Spleen (tissue), 13 donors: ENCODE data around the gene CCNB1IP1. TPM values are rescaled to one million over a fixed set of nuclear protein-coding genes. Genes with fewer than 3 reads are reported as not detected.

Experiments used
- DNase-seq: peaks from one replicate; pipeline ENCODE4 v3.0.0-alpha.2; 2020
- H3K27ac ChIP-seq, 8 donors: fragments of 200-600 bp; sonication (generic) in 7 of 8; 1 replicate in 4 of 8; 2 replicates in 4 of 8; pipeline versions ENCODE4 v1.5.0 to v1.8.0; 2016 to 2021; ENCODE audit warnings: inconsistent platforms in 4 of 8, mild to moderate bottlenecking in 4 of 8, moderate library complexity in 1 of 8
- H3K27me3 ChIP-seq, 7 donors: fragments of 200-600 bp; sonication (generic) in 6 of 7; replicated peaks in 1 of 7; 1 replicate in 4 of 7; 2 replicates in 3 of 7; pipeline versions ENCODE4 v1.5.0 to v1.8.0; 2016 to 2021; ENCODE audit warnings: inconsistent platforms in 3 of 7, mild to moderate bottlenecking in 1 of 7
- H3K36me3 ChIP-seq, 6 donors: fragments of 200-600 bp; sonication (generic) in 5 of 6; 1 replicate in 4 of 6; 2 replicates in 2 of 6; pipeline versions ENCODE4 v1.5.0 to v1.8.0; 2016 to 2021; ENCODE audit warnings: inconsistent platforms in 2 of 6
- H3K4me1 ChIP-seq, 6 donors: fragments of 200-600 bp; sonication (generic) in 5 of 6; 1 replicate in 3 of 6; 2 replicates in 3 of 6; pipeline versions ENCODE4 v1.5.0 to v1.8.0; 2016 to 2021; ENCODE audit warnings: inconsistent platforms in 3 of 6
- H3K4me3 ChIP-seq, 8 donors: fragments of 200-600 bp; sonication (generic) in 7 of 8; 1 replicate in 4 of 8; 2 replicates in 4 of 8; pipeline versions ENCODE4 v1.5.0 to v1.8.0; 2016 to 2021; ENCODE audit warnings: inconsistent platforms in 4 of 8, mild to moderate bottlenecking in 4 of 8, moderate library complexity in 2 of 8
- H3K9me3 ChIP-seq, 8 donors: fragments of 200-600 bp; sonication (generic) in 7 of 8; 1 replicate in 4 of 8; 2 replicates in 4 of 8; pipeline versions ENCODE4 v1.5.0 to v1.8.0; 2016 to 2021; ENCODE audit warnings: inconsistent platforms in 4 of 8
- POLR2A ChIP-seq, 3 donors: fragments of 450-650 bp; IDR thresholded peaks; one replicate each; pipeline ENCODE4 v1.5.1; 2017; ENCODE audit warnings: antibody characterized with exemption in 3 of 3, mild to moderate bottlenecking in 1 of 3
- POLR2AphosphoS5 ChIP-seq, 3 donors: sonication (generic); formaldehyde crosslinking; IDR thresholded peaks; one replicate each; pipeline ENCODE4 v1.5.1; 2017; ENCODE audit warnings: antibody characterized with exemption in 3 of 3
- WGBS, 5 donors: extraction: QIAGEN DNeasy Blood & Tissue Kit in 3 of 5; methylation state at CpG; one replicate each; pipeline versions ENCODE4 v1.1.5 to v1.1.7; 2013 to 2018; 5-methylcytosine and 5-hydroxymethylcytosine counted together
- intact Hi-C: fragments of 100-400 bp; cut with DNase I; formaldehyde crosslinking; loops from one replicate; pipeline ENCODE4 v1.15.0; 2023; ENCODE audit warnings: low total_unique reads
- long read RNA-seq, 2 donors: transcript quantifications; one replicate each; lab custom pipeline, GENCODE V29; 2026
- polyA plus RNA-seq, 3 donors: library from polyadenylated mRNA; stranded (reverse); fragments of 200-250 nt; gene quantifications; one replicate each; pipeline ENCODE4 v1.2.1, GENCODE V29; 2013
- total RNA-seq, 7 donors: library from RNA; depleted of rRNA in 3 of 7; stranded (reverse); fragments of >200 nt in 3 of 7; fragmentation: NEBNext Ultra II Directional in 4 of 7; extraction: Animal tissue kit (Norgen Biotek cat#: 25700) in 4 of 7; gene quantifications; one replicate each; pipeline versions ENCODE4 v1.1.0 to v1.2.1, GENCODE V29; 2016 to 2021
- TF ChIP-seq, protein P1 (sequence below), 11 experiments: fragments of 200-600 bp in 7 of 11; fragments of 450-650 bp in 4 of 11; sonication (generic) in 4 of 11; IDR thresholded peaks in 8 of 11; conservative IDR thresholded peaks in 3 of 11; 1 replicate in 7 of 11; 2 replicates in 4 of 11; pipeline versions ENCODE4 v1.4.0 to v1.8.0; 2016 to 2021; ENCODE audit warnings: antibody characterized with exemption in 11 of 11, inconsistent platforms in 4 of 11, mild to moderate bottlenecking in 1 of 11
- donor health status: healthy with polysubstance abuse.
- donor health status: DM: no; HTN: no; CAD: no; lungs with moderate emphysema.
- donor health status: DM: no; HTN: no; CAD: no.
- donor health status: Bipolar disorder and iron deficiency.
- donor health status: healthy.
- donor health status: DM: no; HTN: no; CAD: no.
- donor health status: DM: yes; HTN: yes; CAD: no.

The CCNB1IP1 gene
- total RNA-seq = 10 to 100 TPM; 21.1 to 32.8 (median 27.9) TPM
- 10 to 100 TPM; 30.4 to 49.1 (median 43.6) TPM for polyA plus RNA-seq
- long read RNA-seq, donor 1, transcript CCNB1IP1-202 (7 exons, 1,479 nt) = major isoform, 10 of 27 reads
- long read RNA-seq, donor 1, partial matches to known transcripts = 17 of 27 reads
- long read RNA-seq, donor 1, other reads (novel, unspliced or antisense) = 0 of 27 reads
- long read RNA-seq, donor 2, transcript CCNB1IP1-202 (7 exons, 1,479 nt) = major isoform, 11 of 23 reads
- long read RNA-seq, donor 2, partial matches to known transcripts = 11 of 23 reads
- long read RNA-seq, donor 2, other reads (novel, unspliced or antisense) = 0 of 23 reads

DNA sequence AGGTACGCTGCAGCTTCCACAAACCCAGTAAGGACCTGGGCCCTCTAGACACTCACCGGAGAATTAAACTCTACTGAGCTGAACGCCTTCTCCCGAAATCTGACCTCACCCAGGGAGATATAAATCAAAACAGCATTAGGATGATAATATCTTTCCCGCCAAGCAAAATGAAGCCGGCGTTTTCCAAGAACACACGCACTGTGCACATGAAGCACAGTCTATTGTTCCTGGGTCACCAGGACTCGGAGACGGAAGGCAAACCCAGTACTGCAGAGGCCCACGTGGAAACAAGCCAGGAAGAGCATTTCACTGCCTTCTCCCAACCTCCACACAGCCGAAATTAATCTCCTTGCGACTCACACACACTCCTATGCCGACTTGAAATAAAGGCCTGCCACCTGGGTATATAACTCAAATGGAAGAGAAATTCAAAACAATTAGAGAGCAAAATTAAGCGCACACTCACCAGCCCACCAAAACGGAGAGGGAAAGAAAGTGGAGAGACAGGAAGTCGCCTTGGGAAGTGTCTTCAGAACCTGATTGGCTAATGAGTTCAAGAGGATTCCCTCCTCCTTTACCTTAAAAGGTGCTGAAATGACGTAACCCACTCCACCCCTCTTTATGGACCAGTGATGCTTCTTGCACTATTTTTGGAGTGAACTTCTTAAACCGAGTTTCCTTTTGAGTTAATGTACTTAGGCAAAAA, at the start of gene CCNB1IP1:
TSS of gene CCNB1IP1 (minus strand) at position 492 of the 706 bp plus-strand sequence. CDS start 16,756 bp downstream, outside the sequence.
- Histone ChIP-seq H3K36me3 (peaks cover 0 to 12% (median 0%) of the 10 kb centered on the region in 6 donors), H3K27me3 (no peaks in the 10 kb centered on the region), H3K9me3 (no peaks in the 10 kb centered on the region), H3K27ac (peak within 1 kb of the TSS; percentile 64 to 87 (median 84)), H3K4me3 (peak within 1 kb of the TSS; percentile 63 to 80 (median 74)), H3K4me1 (peaks cover 8 to 49% (median 29%) of the 10 kb centered on the region in 6 donors)
- intact Hi-C loops = no loop called here
- TF ChIP-seq POLR2AphosphoS5 (IDR thresholded peaks at IDR 0.05) (peak in 2 of 3 donors; percentile 30 to 79), POLR2A (IDR thresholded peaks at IDR 0.05) (no peak)
- TF ChIP-seq, protein P1, sequence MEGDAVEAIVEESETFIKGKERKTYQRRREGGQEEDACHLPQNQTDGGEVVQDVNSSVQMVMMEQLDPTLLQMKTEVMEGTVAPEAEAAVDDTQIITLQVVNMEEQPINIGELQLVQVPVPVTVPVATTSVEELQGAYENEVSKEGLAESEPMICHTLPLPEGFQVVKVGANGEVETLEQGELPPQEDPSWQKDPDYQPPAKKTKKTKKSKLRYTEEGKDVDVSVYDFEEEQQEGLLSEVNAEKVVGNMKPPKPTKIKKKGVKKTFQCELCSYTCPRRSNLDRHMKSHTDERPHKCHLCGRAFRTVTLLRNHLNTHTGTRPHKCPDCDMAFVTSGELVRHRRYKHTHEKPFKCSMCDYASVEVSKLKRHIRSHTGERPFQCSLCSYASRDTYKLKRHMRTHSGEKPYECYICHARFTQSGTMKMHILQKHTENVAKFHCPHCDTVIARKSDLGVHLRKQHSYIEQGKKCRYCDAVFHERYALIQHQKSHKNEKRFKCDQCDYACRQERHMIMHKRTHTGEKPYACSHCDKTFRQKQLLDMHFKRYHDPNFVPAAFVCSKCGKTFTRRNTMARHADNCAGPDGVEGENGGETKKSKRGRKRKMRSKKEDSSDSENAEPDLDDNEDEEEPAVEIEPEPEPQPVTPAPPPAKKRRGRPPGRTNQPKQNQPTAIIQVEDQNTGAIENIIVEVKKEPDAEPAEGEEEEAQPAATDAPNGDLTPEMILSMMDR (IDR thresholded peaks at IDR 0.05 in 8 of 11, conservative IDR thresholded peaks at IDR 0.05 in 3 of 11) = peak in 1 of 11 experiments; percentile 13
- WGBS, 5 donors = 0 to 1% (median 1%) methylated on average over 19 of the region's 19 CpGs
- DNase-seq = no peak

DNA sequence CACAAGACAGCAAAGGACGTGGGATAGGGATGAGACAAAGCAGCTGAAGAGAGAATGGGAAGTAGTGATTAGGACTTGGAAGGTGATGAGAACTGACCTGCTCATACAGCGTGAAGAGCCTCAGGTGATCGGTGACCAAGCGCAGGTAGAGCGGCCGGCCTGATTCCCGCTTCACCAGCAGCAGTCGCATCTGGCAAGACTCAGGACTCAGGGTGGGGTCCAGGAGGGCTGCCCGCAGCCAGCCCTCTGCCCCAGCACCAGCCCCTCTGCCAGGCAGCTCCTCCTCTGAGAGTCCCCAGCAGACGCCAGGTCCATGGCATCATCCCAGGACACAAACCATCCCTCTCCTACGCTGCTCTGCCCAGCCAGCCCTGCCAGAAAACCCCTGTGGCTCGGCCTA, 49.4 kb upstream of the CCNB1IP1 start:
- intact Hi-C loops = no loop called here
- Histone ChIP-seq H3K4me1 (no peaks in the 10 kb centered on the region), H3K9me3 (no peaks in the 10 kb centered on the region), H3K27ac (no peak overlapping the region), H3K36me3 (peaks cover 8 to 100% (median 97%) of the 10 kb centered on the region in 6 donors), H3K4me3 (no peak overlapping the region), H3K27me3 (no peaks in the 10 kb centered on the region)
- TF ChIP-seq POLR2AphosphoS5 (IDR thresholded peaks at IDR 0.05) (no peak), POLR2A (IDR thresholded peaks at IDR 0.05) (no peak)
- TF ChIP-seq, protein P1 (IDR thresholded peaks at IDR 0.05 in 8 of 11, conservative IDR thresholded peaks at IDR 0.05 in 3 of 11) = no peak
- no peak for DNase-seq
- WGBS, 5 donors = 91 to 97% (median 94%) methylated on average over 12 of the region's 12 CpGs

- TF ChIP-seq POLR2A (IDR thresholded peaks at IDR 0.05) = no peak
- peak in 1 of 3 donors; percentile 25 for TF ChIP-seq POLR2AphosphoS5 (IDR thresholded peaks at IDR 0.05)
Measured at GRCh38 chr14:20381341-20381740, 48.3 kb upstream of the CCNB1IP1 start.

DNA sequence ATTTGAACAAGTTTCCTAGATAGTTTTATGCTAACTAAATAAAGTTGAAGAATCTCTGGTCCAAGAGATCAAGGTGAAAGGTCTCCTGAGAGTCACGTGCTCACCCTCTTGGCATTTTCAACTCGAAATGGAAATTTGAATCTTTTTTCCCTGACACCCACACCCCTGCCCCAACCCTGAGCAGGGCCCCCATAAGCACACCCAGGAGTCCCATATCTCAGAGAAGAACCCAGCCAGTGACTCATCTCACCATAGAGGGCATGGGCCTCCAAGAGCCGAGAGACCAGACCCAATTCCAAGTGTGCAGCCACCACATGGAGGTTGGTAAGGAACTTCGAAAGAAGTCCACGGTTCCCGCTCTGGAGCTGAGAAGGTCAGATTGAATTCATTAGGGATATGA, 47.6 kb upstream of the CCNB1IP1 start:
- TF ChIP-seq, protein P1 (IDR thresholded peaks at IDR 0.05 in 8 of 11, conservative IDR thresholded peaks at IDR 0.05 in 3 of 11) = no peak
- TF ChIP-seq POLR2A (IDR thresholded peaks at IDR 0.05) (no peak), POLR2AphosphoS5 (IDR thresholded peaks at IDR 0.05) (no peak)
- no peak overlapping the region for H3K4me3 ChIP-seq
- intact Hi-C loops = no loop called here
- no peaks in the 10 kb centered on the region for H3K9me3 ChIP-seq
- no peak overlapping the region for H3K27ac ChIP-seq
- DNase-seq = no peak
- H3K36me3 ChIP-seq = peaks cover 8 to 100% (median 100%) of the 10 kb centered on the region in 6 donors
- no peaks in the 10 kb centered on the region for H3K27me3 ChIP-seq
- no peaks in the 10 kb centered on the region for H3K4me1 ChIP-seq
- whole genome bisulfite sequencing, 5 donors = 84 to 95% (median 93%) methylated on average over 6 of the region's 6 CpGs

More at GRCh38 chr14:20381341-20381740, 48.3 kb upstream of the CCNB1IP1 start:
- intact Hi-C loops = no loop called here
- Histone ChIP-seq H3K9me3 (no peaks in the 10 kb centered on the region), H3K4me3 (no peak overlapping the region), H3K27me3 (no peaks in the 10 kb centered on the region), H3K27ac (no peak overlapping the region), H3K36me3 (peaks cover 8 to 100% (median 100%) of the 10 kb centered on the region in 6 donors), H3K4me1 (no peaks in the 10 kb centered on the region)
- no peak for DNase-seq
- 72 to 90% (median 82%) methylated on average over 7 of the region's 7 CpGs for WGBS, 5 donors
